ENCODE measurements around the gene PODN.

Gene PODN

GRCh38 chr1:53051676-53052075 is 10.3 kb upstream of the PODN start:
- TF ChIP-seq CTCF (IDR thresholded peaks at IDR 0.05; ENCODE audit: low read depth, low read length, missing control alignments) = no peak
- Histone ChIP-seq H3K27me3 (replicated peaks) (no peaks in the 10 kb centered on the region), H3K36me3 (replicated peaks) (no peaks in the 10 kb centered on the region), H3K4me3 (ENCODE audit: low read depth, low read length) (no peak overlapping the region), H3K27ac (no peak overlapping the region)
- in situ Hi-C loops (cut with HindIII; ENCODE audit: low pct_ligation_motif_present, low sequenced_read_pairs) = no loop called here
- no peak for DNase-seq

DNA sequence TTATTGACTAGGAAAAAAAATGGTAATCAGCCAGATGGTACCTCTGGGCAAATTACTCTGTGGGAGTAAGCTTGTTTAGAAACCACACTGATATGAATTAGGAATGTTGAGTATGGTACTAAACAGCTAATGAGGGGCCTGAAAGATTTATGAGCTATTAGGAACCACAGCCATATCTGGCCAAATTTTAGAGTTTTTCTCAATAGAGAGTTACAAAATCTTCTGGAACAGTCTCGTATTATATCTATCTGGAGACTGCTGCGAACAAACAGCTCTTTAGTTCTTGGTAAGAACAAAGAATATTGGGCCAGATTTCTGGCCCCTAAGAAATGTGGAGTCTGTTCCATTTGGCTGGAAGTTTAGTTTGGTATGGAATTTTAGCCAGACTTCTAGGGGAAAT is 4.9 kb upstream of the PODN start:
- no peak for TF ChIP-seq CTCF (IDR thresholded peaks at IDR 0.05; ENCODE audit: low read depth, low read length, missing control alignments)
- no peak overlapping the region for H3K27ac ChIP-seq
- no peak overlapping the region for H3K4me3 ChIP-seq (ENCODE audit: low read depth, low read length)
- peaks cover 3% of the 10 kb centered on the region for H3K27me3 ChIP-seq (replicated peaks)
- in situ Hi-C loops (cut with HindIII; ENCODE audit: low pct_ligation_motif_present, low sequenced_read_pairs) = no loop called here
- H3K36me3 ChIP-seq (replicated peaks) = no peaks in the 10 kb centered on the region
- no peak for DNase-seq

DNA sequence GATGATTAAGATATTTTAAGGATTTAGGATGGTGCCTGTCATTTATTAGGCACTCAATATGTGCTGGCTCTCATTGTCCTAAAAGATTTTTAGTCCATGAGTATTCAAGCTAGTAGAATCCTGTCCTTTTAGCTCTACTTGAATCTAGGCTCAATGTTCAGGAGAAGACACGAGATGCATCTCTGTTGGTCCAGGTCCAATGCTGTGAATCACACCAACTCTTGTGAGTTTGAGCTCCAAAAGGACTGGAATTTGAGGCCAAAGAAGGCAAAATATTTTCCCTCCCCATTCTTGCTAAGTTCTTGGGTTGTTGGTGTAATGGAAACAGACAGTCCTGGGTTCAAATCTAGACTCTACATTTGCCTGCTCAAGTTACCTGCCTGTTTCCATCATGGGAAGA is 1.4 kb upstream of the PODN start:
- peaks cover 11% of the 10 kb centered on the region for H3K27me3 ChIP-seq (replicated peaks)
- TF ChIP-seq CTCF (IDR thresholded peaks at IDR 0.05; ENCODE audit: low read depth, low read length, missing control alignments) = no peak
- peak; percentile 33 for DNase-seq
- in situ Hi-C loops (cut with HindIII; ENCODE audit: low pct_ligation_motif_present, low sequenced_read_pairs) = no loop called here
- H3K4me3 ChIP-seq (ENCODE audit: low read depth, low read length) = no peak overlapping the region
- no peaks in the 10 kb centered on the region for H3K36me3 ChIP-seq (replicated peaks)
- no peak overlapping the region for H3K27ac ChIP-seq

DNA sequence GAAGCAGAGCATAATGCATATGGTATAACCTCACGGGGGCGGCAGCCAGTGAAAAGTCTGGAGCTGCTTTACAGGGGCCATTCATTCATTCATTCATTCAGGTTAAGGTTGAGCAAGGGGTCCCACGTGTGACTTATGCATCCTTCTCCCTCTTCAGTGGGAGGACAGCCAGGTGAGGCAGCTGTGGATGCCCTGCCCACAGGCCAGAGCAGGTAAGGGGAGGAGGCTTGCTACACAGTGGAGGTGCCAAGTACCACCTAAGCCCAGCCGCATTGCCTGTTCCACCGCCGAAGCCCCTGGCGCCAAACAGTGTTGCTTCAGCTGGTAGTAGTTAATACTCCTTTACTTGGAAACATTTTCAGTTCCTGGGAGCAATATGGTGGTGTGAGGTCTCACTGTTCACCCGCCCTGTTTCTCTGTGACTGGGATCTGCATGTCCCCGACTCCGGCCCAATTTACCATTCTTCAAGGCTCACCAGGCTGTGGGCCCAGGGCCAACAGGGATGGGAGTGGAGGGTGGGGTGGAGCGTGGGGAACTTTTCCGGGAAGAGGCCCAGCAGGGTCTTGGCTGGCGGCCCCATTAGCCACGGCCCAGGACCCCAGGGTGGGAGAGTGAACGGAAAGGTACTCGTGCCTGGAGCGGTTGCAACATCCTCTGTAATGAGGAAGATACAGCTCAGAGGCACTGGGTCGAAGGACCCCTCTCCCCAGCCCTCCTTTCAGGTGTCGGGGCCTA is 722 bp upstream of the PODN start:
- Histone ChIP-seq H3K36me3 (replicated peaks) (no peaks in the 10 kb centered on the region), H3K4me3 (ENCODE audit: low read depth, low read length) (peak overlapping the region; percentile 51), H3K27me3 (replicated peaks) (peaks cover 11% of the 10 kb centered on the region), H3K27ac (no peak overlapping the region)
- no peak for TF ChIP-seq CTCF (IDR thresholded peaks at IDR 0.05; ENCODE audit: low read depth, low read length, missing control alignments)
- DNase-seq = no peak
- in situ Hi-C loops (cut with HindIII; ENCODE audit: low pct_ligation_motif_present, low sequenced_read_pairs) = no loop called here

- peak; percentile 24 for TF ChIP-seq CTCF (IDR thresholded peaks at IDR 0.05; ENCODE audit: low read depth, low read length, missing control alignments)
- in situ Hi-C loops (cut with HindIII; ENCODE audit: low pct_ligation_motif_present, low sequenced_read_pairs) = no loop called here
- peaks cover 11% of the 10 kb centered on the region for H3K27me3 ChIP-seq (replicated peaks)
- no peak for DNase-seq
- H3K27ac ChIP-seq = no peak overlapping the region
- H3K36me3 ChIP-seq (replicated peaks) = no peaks in the 10 kb centered on the region
- H3K4me3 ChIP-seq (ENCODE audit: low read depth, low read length) = peak overlapping the region; percentile 51
These were observed 937 bp downstream of the PODN start for GRCh38 chr1:53062708-53063591.
